Heart left ventricle (tissue), 16 donors: ENCODE measurements around the gene LSAMP. TPM values are rescaled to one million over a fixed set of nuclear protein-coding genes. Genes with fewer than 3 reads are reported as not detected.

ENCODE experiments used
- ATAC-seq, 4 donors: fragments of 200-7000 bp; cut with Tn5 transposase; one replicate each; pipeline ENCODE4 v1.9.1; 2020 to 2022; ENCODE audit warnings: moderate library complexity in 4 of 4, mild to moderate bottlenecking in 3 of 4, moderate number of reproducible peaks in 1 of 4
- DNase-seq, 5 donors: peaks; one replicate each; pipeline ENCODE4 v3.0.0-alpha.2; 2020
- H3K27ac ChIP-seq, 12 donors: fragments of 200-600 bp; sonication (generic) in 4 of 12; one replicate each; pipeline versions ENCODE4 v1.5.0 to v1.8.0; 2016 to 2022; ENCODE audit warnings: mild to moderate bottlenecking in 2 of 12
- H3K27me3 ChIP-seq, 9 donors: fragments of 200-600 bp; sonication (generic) in 2 of 9; one replicate each; pipeline versions ENCODE4 v1.5.1 to v1.8.0; 2016 to 2022; ENCODE audit warnings: mild to moderate bottlenecking in 3 of 9
- H3K36me3 ChIP-seq, 9 donors: fragments of 200-600 bp; sonication (generic) in 2 of 9; one replicate each; pipeline versions ENCODE4 v1.5.0 to v1.8.0; 2018 to 2022; ENCODE audit warnings: mild to moderate bottlenecking in 2 of 9
- H3K4me1 ChIP-seq, 12 donors: fragments of 200-600 bp; sonication (generic) in 4 of 12; one replicate each; pipeline versions ENCODE4 v1.5.0 to v1.8.0; 2016 to 2022; ENCODE audit warnings: mild to moderate bottlenecking in 3 of 12
- H3K4me3 ChIP-seq, 12 donors: fragments of 200-600 bp; sonication (generic) in 4 of 12; one replicate each; pipeline versions ENCODE4 v1.5.0 to v1.8.0; 2017 to 2022; ENCODE audit warnings: mild to moderate bottlenecking in 9 of 12, moderate library complexity in 4 of 12
- H3K9me3 ChIP-seq, 12 donors: fragments of 200-600 bp; sonication (generic) in 4 of 12; one replicate each; pipeline versions ENCODE4 v1.5.0 to v1.8.0; 2016 to 2022; ENCODE audit warnings: mild to moderate bottlenecking in 1 of 12
- POLR2A ChIP-seq, 2 donors: fragments of 450-650 bp; IDR thresholded peaks; one replicate each; pipeline ENCODE4 v1.6.1; 2017; ENCODE audit warnings: antibody characterized with exemption in 2 of 2, mild to moderate bottlenecking in 2 of 2, moderate library complexity in 2 of 2
- WGBS, 4 donors: extraction: QIAGEN DNeasy Blood & Tissue Kit in 2 of 4; methylation state at CpG; one replicate each; pipeline versions ENCODE4 v1.1.5 to v1.1.7; 2013 to 2018; 5-methylcytosine and 5-hydroxymethylcytosine counted together
- intact Hi-C, 10 donors: fragments of 100-400 bp; cut with DNase I; formaldehyde crosslinking; loops; one replicate each; pipeline versions ENCODE4 v1.11.1 to v1.14.2; 2022
- polyA plus RNA-seq, 2 donors: library from polyadenylated mRNA; stranded (reverse); fragments of 200-250 nt; gene quantifications; one replicate each; pipeline ENCODE4 v1.2.3, GENCODE V29; 2013
- total RNA-seq, 9 donors: library from RNA; depleted of rRNA in 2 of 9; stranded (reverse); fragments of >200 nt in 2 of 9; fragmentation: NEBNext Ultra II Directional in 3 of 9; extraction: Animal tissue kit (Norgen Biotek cat#: 25700) in 3 of 9; gene quantifications; one replicate each; pipeline versions ENCODE4 v1.1.0 to v1.2.4, GENCODE V29; 2016 to 2023
- TF ChIP-seq, protein P1 (sequence below), 12 donors: fragments of 200-600 bp; sonication (generic) in 4 of 12; IDR thresholded peaks; one replicate each; pipeline versions ENCODE4 v1.5.0 to v1.8.0; 2018 to 2022; ENCODE audit warnings: antibody characterized with exemption in 12 of 12, mild to moderate bottlenecking in 5 of 12
- donor health status: ischemic (EF 13 %, LVEDD 7.1; RV severe dilation, severe dysfunction).
- donor health status: healthy with polysubstance abuse.
- donor health status: DM: no; HTN: yes; CAD: no.
- donor health status: DM: no; HTN: no; CAD: no.
- donor health status: ischemic (EF 25% LVEDD 6.9; RV normal size, moderate dysfunction).
- donor health status: ischemic (EF 25% LVEDD 5.7; RV mildly dilated, moderate dysfunction).
- donor health status: healthy.
- donor health status: DM: yes; HTN: yes; CAD: no.
- donor health status: ischemic (EF 35%, LVEDD 5.7; RV mildly dilated, moderate dysfunction).
- donor health status: nonischemic (EF 11% LVEDD 7.7; RV severe dilation, severe dysfunction).
- donor health status: DM: yes; HTN: yes; CAD: no.
- donor health status: PGD.
- donor health status: ischemic (EF 29% LVEDD 5.4; RV normal size, mild dysfunction).
- donor health status: nonischemic (EF 23%, LVEDD 6.1; RV moderate dilation, normal function).

LSAMP gene
- total and polyA plus RNA-seq, 11 donors: 1.6 to 52.3 (median 7.2) TPM

DNA sequence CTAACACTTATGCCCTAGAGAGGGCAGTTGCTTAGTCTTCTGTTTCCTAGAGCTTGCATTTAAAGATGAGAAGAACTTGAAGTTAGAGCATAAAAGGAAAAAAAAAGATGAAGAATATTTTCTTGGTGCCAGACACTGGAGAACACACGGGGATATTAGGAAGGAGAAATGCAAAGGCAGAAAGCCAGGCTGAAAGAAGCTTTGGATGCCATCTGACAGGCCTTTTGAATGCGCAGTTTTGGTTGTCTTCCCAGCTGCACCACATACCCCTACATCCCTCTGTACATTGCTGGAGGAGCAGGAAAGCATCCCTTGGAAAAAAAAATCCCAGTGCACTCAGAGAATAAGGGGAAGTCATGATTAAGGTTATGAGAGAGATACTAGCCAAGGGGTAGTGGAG is 443.1 kb downstream of the LSAMP start:
- 60 to 71% (median 67%) methylated on average over 2 of the region's 2 CpGs for WGBS, 4 donors
- no peaks in the 10 kb centered on the region for H3K9me3 ChIP-seq
- no peaks in the 10 kb centered on the region for H3K36me3 ChIP-seq
- ATAC-seq: no peak
- intact Hi-C loops: no loop called here
- H3K27me3 ChIP-seq: no peaks in the 10 kb centered on the region
- H3K4me1 ChIP-seq: peaks cover 0 to 6% (median 0%) of the 10 kb centered on the region in 12 donors
- TF ChIP-seq, protein P1, sequence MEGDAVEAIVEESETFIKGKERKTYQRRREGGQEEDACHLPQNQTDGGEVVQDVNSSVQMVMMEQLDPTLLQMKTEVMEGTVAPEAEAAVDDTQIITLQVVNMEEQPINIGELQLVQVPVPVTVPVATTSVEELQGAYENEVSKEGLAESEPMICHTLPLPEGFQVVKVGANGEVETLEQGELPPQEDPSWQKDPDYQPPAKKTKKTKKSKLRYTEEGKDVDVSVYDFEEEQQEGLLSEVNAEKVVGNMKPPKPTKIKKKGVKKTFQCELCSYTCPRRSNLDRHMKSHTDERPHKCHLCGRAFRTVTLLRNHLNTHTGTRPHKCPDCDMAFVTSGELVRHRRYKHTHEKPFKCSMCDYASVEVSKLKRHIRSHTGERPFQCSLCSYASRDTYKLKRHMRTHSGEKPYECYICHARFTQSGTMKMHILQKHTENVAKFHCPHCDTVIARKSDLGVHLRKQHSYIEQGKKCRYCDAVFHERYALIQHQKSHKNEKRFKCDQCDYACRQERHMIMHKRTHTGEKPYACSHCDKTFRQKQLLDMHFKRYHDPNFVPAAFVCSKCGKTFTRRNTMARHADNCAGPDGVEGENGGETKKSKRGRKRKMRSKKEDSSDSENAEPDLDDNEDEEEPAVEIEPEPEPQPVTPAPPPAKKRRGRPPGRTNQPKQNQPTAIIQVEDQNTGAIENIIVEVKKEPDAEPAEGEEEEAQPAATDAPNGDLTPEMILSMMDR (IDR thresholded peaks at IDR 0.05): no peak
- no peak for TF ChIP-seq POLR2A (IDR thresholded peaks at IDR 0.05)
- no peak overlapping the region for H3K4me3 ChIP-seq
- H3K27ac ChIP-seq: no peak overlapping the region
- DNase-seq: no peak

DNA sequence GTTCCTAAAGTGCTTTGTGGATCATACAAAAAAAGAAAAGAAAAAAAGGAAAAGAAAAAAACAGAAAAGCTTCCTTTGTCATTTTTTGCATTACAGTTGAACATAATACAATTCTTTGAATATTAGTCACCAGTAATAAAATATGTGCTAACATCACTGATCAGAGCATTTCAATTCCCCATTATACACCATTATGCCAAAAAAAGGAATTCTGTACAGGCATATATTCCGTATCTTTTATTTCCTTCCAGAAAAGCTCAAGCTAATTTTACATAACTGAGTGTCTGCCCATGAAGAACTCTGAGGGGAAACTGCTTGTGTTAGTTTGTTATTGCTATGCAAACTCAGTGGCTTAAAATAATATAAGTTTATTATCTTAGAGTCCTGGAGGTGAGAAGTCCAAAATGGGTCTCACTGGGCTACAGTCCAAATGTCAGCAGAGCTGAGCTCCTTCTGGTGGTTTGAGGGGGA is 444.1 kb downstream of the LSAMP start:
- TF ChIP-seq POLR2A (IDR thresholded peaks at IDR 0.05): no peak
- TF ChIP-seq, protein P1 (IDR thresholded peaks at IDR 0.05): no peak
- Histone ChIP-seq H3K27ac (no peak overlapping the region), H3K4me1 (peaks cover 0 to 6% (median 0%) of the 10 kb centered on the region in 12 donors), H3K36me3 (no peaks in the 10 kb centered on the region), H3K4me3 (no peak overlapping the region), H3K27me3 (no peaks in the 10 kb centered on the region), H3K9me3 (no peaks in the 10 kb centered on the region)
- no peak for ATAC-seq
- intact Hi-C loops: no loop called here
- 47 to 65% (median 59%) methylated on average over 1 of the region's 1 CpG for WGBS, 4 donors
- peak in 1 of 5 donors; percentile 21 for DNase-seq

DNA sequence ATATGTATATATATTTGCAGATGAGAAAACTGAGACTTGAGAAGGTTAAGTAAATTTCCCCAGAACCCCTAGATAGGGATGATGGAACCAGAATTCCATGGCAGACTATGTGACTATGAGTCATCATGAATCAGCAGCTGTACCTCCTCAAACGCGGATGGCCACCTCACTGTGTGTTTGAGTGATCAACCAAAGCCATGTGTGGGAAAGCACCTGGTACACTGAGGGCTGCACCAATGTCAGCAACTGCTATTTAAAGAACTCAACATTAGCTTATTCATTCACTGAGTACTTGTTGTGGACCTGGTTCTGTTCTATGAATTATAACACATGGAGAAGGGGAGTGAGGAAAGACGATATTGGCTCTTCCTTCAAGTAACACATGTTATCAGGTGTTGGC is 445.0 kb downstream of the LSAMP start:
- Histone ChIP-seq H3K9me3 (no peaks in the 10 kb centered on the region), H3K27ac (no peak overlapping the region), H3K4me3 (no peak overlapping the region), H3K27me3 (no peaks in the 10 kb centered on the region), H3K36me3 (no peaks in the 10 kb centered on the region), H3K4me1 (peaks cover 0 to 6% (median 0%) of the 10 kb centered on the region in 12 donors)
- ATAC-seq (peak in 1 of 4 donors; percentile 74), DNase-seq (peak in 1 of 5 donors; percentile 28)
- intact Hi-C loops: no loop called here
- 39 to 58% (median 50%) methylated on average over 3 of the region's 3 CpGs for WGBS, 4 donors
- no peak for TF ChIP-seq POLR2A (IDR thresholded peaks at IDR 0.05)
- TF ChIP-seq, protein P1 (IDR thresholded peaks at IDR 0.05): no peak

DNA sequence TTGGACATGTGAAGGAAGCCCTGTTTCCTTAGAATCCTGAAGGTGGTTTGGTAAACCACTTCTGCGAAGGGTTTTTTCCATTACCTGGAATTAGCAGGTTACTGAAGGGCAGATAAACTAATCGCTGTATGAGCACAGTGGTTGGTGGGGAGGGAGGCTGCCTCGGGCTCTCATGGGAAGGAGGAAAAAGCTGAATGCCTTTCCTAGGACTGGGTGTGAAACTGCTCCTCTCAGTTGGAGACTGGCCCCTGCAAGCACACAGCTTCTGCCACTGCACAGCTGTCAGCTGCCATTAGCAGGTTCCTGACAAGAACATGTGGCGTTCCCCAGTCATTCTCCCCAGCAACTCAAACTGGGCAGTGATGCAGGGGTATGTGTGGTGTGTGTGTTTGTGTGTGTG is 445.7 kb downstream of the LSAMP start:
- no peaks in the 10 kb centered on the region for H3K9me3 ChIP-seq
- TF ChIP-seq, protein P1 (IDR thresholded peaks at IDR 0.05): no peak
- no peak for TF ChIP-seq POLR2A (IDR thresholded peaks at IDR 0.05)
- DNase-seq (peak in 1 of 5 donors; percentile 22), ATAC-seq (no peak)
- no peaks in the 10 kb centered on the region for H3K27me3 ChIP-seq
- no peak overlapping the region for H3K4me3 ChIP-seq
- H3K36me3 ChIP-seq: no peaks in the 10 kb centered on the region
- intact Hi-C loops: no loop called here
- 20 to 45% (median 28%) methylated on average over 3 to 4 of the region's 4 CpGs for WGBS, 4 donors
- H3K4me1 ChIP-seq: peaks cover 0 to 6% (median 0%) of the 10 kb centered on the region in 12 donors
- H3K27ac ChIP-seq: no peak overlapping the region
